ENCODE measurements around the gene KDR.

Gene KDR

GRCh38 chr4:55077577-55077976 lies 47.8 kb downstream of the KDR start:
- DNase-seq, result no peak

DNA sequence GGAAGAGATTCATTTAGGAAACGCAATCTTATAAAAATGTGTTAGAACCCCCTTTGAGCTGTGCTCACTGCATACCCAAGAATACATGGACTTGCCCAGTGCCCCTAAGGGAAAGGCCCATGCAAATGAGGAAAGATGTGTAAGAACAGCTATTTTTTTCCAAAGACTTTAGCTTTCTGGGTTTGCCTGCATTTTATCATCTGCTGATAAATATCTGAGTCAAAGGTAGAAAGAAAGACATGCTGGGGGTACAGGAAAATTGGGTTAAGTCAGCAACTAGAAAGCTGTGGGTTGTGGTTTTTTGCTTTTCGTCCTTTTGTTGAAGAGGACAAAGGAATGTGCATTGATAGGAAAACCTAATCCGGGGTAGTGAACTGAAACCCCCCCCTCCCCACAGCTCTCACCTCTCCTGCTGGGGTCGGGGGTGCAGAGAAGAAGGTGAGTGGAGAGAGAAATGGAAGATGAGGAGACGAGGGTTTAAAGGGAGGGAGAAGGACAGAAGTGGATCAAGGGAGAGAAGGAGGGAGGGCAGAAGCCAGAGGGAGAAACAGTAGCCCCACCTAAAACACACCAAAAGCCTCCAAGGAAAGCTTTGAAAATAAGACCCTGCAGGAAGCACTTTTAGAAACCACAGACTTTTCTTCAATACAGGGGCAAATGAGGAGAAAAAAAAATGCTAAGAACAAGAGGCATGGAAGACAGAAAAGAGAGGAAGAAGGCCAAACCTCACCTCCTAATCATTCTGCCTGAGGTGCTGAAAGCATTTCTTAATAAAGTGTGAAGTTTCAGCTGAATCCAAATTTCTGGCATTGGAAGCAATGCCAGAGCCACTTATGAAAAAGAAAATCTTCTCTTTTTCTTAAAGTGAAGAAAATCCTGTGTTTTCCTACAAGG lies 49.3 kb downstream of the KDR start:
- peak; percentile 3 for DNase-seq

GRCh38 chr4:55075376-55075775 lies 50.0 kb downstream of the KDR start:
- no peak for DNase-seq

GRCh38 chr4:55074386-55074785 lies 51.0 kb downstream of the KDR start:
- DNase-seq, result no peak

- no peak for DNase-seq
Measured at GRCh38 chr4:55071951-55072350, 53.4 kb downstream of the KDR start.

DNA sequence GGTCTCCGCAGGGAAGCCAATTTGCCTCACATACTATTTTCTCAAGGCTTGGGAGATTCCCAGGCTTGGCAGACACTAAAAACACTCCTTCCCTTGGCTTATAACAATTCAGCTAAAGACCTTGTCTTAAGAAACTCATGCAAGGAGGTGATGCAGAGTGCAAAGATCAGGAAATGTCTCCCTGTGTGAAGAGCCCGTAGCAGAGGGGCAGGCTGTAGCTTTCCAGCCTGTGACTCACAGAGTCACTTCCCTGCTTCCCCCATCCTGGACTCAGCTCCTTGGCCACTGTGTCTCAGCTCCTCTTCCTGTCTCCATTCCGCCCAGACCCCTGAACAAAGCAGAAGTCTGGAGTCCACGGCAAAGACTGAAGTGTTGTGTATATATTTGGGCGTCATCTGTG lies 56.1 kb downstream of the KDR start:
- DNase-seq, result no peak

GRCh38 chr4:55068522-55068921 lies 56.9 kb downstream of the KDR start:
- DNase-seq, result no peak

DNA sequence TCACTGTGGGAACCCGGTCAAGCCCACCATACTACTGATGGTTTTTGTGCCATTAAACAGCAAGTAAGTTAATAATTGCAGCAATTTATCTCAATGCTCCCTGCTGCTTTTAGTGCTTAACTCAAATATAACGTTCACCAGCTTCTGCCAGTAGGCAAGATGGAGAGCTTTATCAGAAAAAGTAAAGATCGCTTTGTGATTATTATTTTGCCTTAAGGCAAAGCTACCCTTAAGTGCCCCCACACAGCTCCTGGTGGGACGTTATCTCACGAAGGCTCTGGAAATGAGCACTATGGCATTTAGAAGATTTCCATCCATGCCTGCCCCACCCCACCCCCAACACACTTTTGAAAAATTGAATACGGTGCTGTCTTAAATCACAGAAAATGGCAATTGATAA lies 59.4 kb downstream of the KDR start:
- no peak for DNase-seq

GRCh38 chr4:55055529-55055928 lies 69.9 kb downstream of the KDR start:
- no peak for DNase-seq

DNA sequence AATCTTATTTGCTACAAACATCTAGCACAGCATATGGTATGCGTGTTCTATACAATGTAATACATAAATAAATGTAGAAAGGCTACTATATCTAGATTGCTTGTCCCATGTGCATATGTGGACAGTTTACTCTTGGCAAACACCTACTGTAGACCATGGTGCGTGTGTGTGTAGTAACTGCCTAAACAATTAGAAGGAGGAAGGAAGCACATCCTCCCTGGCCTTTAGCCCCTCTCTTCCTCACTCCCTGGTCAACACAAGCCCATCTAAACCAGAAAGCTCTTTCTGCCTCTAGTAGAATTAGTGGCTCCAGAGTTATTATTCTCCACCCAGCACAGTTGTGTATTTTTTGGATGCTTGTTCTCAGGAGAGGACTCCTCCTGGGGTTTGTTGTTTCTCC lies 73.9 kb downstream of the KDR start:
- no peak for DNase-seq

- DNase-seq, result no peak
Measured at GRCh38 chr4:55050418-55050950, 74.9 kb downstream of the KDR start.

GRCh38 chr4:55038176-55038890 lies 87.1 kb downstream of the KDR start:
- DNase-seq, result no peak

DNA sequence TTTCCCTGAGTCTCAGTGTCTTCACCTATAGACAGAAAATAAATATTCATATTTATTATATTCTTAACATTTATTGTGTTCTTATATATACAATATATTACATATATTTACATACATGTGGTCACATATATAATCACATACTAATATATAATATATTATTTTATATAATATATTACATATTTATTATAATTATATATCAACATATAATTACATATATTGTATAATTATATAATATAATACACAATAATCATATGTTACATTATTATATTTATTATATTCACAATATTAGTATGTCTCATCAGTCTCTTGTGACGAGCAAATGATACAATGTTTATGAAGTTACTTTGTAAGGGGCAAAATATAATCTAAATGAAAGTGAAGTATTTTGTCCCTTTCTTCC lies 87.7 kb downstream of the KDR start:
- no peak for DNase-seq

DNA sequence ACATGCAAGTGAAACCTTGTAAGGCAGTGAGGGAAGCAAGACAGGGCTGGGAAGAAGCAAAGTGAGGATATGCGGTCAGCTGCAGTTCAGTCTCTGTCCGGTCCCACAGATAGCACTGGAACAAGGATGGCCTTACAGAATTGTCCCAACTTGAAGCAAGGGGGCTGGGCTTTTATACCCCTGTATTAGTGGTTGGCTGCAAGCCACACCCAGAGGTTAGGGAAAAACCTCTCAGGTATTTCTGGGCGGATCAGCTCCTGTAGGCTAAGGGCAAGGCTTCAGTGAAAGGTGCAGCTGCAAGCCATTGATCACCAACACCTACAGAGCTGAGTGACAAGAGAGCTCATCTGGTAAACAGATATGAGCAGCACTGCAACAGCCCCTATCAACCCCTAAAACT lies 89.0 kb downstream of the KDR start:
- no peak for DNase-seq

DNA sequence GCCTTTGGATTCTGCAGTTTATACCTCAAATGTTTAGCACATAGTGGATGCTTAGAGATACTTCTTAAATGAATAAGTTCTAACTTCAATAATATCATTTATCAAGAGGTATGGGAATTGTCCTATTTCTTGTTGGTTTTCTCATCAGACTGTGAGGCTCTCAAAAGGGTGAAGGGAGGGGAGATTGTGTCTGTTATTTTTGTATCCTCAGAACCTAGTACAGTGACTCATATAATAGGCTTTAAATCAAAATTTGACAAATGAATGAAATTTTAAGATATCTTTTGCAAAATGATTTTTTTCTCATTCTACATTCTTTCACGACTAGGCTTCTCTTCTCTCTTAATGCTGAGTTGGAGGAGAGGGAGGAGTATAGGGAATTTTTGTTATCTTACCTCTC lies 89.5 kb downstream of the KDR start:
- no peak for DNase-seq

- DNase-seq, result no peak
Measured at GRCh38 chr4:55033296-55033695, 92.1 kb downstream of the KDR start.

DNA sequence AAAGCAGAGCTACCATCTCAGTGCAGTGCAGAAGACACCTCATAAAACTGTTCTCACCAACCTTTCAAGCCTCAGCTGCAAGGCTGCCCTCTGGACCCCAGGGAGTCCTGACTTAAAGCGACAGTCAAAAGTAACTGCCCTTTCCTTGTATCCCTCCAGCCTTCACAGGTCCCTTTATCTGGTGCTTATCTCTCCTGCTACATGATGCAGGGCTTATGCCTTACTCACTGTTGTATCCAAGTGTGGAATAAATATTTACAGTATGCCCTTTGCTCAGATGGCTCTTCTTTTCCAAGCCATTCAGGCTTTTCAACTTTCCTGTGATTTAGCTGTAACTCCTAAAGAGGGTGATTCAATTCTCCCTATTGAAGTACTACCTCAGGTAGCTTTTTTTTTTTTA lies 92.6 kb downstream of the KDR start:
- no peak for DNase-seq

- no peak for DNase-seq
Measured at GRCh38 chr4:55032179-55032578, 93.2 kb downstream of the KDR start.

GRCh38 chr4:55031158-55031557 lies 94.2 kb downstream of the KDR start:
- no peak for DNase-seq

- no peak for DNase-seq
Measured at GRCh38 chr4:55030589-55030988, 94.8 kb downstream of the KDR start.

DNA sequence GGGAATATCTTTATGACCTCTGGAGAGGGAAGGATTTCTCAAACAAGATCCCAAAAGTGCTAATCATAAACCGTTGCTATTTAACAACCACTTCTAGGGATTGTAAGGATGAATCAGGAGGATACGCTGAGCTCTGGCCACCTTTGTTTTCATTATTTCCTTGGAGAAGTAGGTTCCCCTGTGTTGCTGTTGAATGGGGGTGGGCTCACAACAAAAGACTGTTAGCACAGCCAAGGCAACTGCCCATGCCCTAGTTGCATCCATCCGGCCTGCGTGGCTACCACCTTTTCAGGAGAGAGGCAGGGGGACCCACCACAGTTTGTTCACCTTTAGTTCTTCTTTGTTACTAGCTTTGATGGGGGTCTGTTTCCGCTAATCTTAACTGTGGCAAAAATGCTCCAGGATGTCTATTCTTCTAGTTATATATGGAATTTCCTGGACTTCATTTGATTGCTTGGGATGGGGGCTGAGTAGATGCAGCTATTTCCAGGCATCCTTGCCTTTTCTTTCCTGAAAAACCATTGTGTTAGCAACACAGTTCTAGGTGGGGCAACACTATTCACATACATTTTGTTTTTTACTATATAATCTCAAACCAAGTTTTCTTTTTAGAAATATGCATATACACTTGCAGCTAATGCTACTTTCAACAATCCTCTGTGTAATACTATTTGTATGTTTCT lies 95.4 kb downstream of the KDR start:
- DNase-seq, result no peak

GRCh38 chr4:55029321-55029720 lies 96.1 kb downstream of the KDR start:
- no peak for DNase-seq
